HG03460 (cell line): ENCODE measurements around the gene SPCS3.
"Not testable (repeated sequence)": the region's sequence is repeated elsewhere in the genome, so short reads cannot be mapped to it uniquely, and the experiment has no call there.

Source experiments
- ATAC-seq: cut with Tn5 transposase; IDR thresholded peaks from one replicate; pipeline ENCODE4 v1.9.1; 2021; ENCODE audit not compliant: unreplicated experiment

The SPCS3 gene

GRCh38 chr4:176340871-176341685, 21.3 kb downstream of the SPCS3 start:
- peak; percentile 62 for ATAC-seq

- ATAC-seq, result no peak
These were observed 22.6 kb downstream of the SPCS3 start for GRCh38 chr4:176342384-176342783.

DNA sequence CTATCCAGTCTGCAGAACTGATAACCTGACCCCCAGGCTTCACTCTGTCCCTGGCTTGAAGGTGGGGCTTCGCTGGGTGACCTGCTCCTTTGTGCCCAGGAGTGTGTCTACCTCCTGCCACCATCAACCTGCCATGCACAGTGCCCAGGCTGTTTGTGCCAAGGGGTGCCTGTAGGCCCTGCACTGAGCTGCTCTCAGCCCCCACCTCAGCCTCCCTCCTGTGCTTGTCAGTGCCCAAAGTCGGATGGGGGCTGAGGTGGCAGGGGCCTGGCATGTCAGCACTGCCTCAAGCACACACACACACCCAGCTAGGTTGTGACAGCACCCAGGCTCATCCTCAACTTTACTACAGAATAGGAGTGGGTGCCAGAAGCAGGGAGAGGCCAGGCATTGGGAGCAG, 23.5 kb downstream of the SPCS3 start:
- ATAC-seq, result no peak

DNA sequence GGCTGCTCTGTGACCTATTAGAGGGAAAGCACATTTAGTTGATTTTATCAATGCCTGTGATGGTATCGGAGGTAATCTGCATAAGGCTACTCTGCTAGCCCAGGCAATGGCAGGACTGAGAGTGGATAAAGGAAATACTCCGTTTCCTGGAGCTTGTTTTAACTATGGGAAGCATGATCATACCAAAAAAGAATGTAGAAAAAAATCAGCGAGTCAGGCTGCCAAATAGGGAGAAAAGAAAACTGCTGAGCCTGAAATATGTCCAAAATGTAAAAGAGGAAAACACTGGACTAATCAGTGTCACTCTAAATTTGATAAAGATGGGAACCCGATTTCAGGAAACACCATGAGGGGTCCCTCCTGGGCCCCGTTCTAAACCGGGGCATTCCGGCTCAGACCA, 25.6 kb downstream of the SPCS3 start:
- not testable (repeated sequence) for ATAC-seq

GRCh38 chr4:176346836-176347235, 27.1 kb downstream of the SPCS3 start:
- not testable (repeated sequence) for ATAC-seq

DNA sequence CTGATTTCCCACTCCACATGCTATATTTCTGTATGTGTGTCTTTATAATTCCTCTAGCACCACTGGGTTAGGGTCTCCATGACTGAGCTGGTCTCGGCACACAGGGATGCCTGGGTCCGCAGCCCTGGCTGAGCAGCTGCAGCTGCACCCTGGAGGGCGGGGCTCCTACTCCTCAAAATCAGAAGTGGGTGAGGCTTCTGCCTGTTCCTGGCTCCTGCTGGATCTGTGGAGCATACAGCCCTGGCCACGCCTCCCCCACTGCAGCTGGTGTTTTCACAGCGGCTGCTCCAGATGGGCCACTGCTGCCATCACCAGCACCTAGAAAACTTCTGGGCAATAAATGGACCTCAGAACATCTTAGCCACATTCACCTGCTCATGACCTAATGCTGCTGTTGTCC, 30.9 kb downstream of the SPCS3 start:
- no peak for ATAC-seq

DNA sequence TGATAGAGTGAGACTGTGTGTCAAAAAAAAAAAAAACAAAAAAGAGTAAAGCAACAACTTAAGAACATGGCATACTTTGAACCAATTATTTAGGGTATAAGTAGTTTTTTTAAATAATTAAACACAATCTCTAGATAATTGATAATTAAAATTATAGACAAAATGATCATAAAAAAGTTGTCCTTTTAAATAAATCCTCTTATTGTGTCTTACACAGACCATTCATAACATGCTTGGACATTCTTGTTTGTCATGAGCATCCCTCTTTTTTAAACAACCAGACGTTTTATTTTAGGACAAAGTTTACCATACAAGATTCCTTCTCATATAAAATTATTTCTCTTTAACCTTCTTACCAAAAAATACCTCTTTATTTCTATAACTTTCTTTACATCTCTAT, 35.1 kb downstream of the SPCS3 start:
- ATAC-seq, result no peak

GRCh38 chr4:176357359-176358082, 37.8 kb downstream of the SPCS3 start:
- peak; percentile 98 for ATAC-seq

DNA sequence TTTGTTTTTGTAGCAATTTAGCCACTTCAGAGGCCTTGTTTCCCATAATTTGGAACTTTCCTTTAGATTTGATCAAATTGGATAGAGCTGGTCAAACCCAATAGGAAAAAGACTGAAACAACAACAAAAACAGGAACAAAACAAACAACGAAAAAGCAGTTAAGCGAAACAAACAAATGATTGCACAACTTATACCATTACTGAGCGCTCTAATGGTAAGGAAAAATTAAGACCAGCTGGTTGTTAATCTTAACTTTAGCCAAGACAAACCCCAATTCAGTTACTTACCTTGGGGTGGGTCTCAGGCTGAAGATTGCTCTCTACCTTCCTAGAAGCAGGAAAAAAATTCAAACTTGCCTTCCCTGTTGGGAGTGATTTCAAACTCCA, 38.3 kb downstream of the SPCS3 start:
- ATAC-seq, result no peak

GRCh38 chr4:176359590-176359989, 39.8 kb downstream of the SPCS3 start:
- ATAC-seq, result no peak

DNA sequence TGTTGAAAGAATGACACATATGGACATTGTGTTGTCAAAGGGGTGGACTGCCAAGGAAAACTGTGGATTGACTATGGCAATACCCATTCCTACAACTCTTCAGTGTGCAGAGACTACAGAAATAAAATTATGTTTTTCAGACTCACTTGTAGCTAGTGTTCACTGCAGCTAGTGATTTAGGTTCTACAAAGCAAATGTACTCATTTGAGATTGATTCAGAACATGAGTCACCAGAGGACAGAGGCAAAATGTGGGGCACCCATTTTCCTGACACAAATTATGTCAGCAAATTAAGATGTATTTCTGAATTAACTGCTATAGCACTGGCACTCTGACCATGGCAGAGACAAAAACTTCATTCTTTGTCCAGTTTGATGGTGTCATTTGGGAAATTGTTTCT, 40.7 kb downstream of the SPCS3 start:
- ATAC-seq, result no peak

GRCh38 chr4:176363072-176363471, 43.3 kb downstream of the SPCS3 start:
- peak; percentile 73 for ATAC-seq

DNA sequence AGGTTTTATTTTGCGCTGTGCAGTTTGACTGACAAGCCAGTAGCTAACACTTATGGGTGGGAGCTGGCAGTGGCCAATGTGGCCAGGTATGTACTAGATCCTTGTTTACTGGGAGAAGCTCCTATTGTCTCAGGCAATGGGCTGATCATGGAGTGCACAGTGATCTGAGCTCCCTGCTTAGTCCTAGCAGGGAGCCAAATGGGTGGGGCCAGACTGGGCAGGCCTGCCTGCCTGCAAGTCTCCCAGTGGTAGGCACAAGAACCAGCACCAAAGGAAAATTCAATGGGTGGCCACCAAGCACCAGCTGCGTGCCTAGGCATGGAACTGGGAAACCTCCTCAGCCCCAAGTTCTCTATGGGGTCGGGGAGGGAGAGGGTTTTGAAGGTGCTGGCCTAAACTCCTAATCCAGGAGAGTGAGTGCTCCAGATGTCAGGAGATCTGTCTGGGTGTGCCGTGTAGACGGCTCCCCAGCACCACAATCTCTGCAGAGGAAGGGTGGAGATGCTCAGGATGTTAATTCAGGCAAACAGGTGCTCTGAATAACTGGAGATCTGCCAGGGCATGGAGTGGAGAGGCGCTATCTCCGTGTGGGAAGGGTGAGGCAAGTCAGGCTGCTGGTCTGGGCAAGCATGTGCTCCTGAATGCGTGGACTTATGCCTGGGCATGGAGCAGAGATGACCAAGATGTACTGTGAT, 48.2 kb downstream of the SPCS3 start:
- no peak for ATAC-seq

GRCh38 chr4:176376032-176376614, 56.4 kb downstream of the SPCS3 start:
- ATAC-seq, result no peak

- ATAC-seq, result peak; percentile 89
These were observed 58.0 kb downstream of the SPCS3 start for GRCh38 chr4:176377780-176378179.

GRCh38 chr4:176380352-176381157, 60.8 kb downstream of the SPCS3 start:
- ATAC-seq, result no peak
